T-helper 1 cell (primary cell): Measurements from ENCODE around the gene SQSTM1.
A peak's percentile ranks its signal among the peaks of the same experiment; 100 is the strongest.

Source experiments
- DNase-seq, 5 donors: peaks; one replicate each; pipeline ENCODE4 v3.0.0-alpha.2; 2012 to 2020

SQSTM1 gene

DNA sequence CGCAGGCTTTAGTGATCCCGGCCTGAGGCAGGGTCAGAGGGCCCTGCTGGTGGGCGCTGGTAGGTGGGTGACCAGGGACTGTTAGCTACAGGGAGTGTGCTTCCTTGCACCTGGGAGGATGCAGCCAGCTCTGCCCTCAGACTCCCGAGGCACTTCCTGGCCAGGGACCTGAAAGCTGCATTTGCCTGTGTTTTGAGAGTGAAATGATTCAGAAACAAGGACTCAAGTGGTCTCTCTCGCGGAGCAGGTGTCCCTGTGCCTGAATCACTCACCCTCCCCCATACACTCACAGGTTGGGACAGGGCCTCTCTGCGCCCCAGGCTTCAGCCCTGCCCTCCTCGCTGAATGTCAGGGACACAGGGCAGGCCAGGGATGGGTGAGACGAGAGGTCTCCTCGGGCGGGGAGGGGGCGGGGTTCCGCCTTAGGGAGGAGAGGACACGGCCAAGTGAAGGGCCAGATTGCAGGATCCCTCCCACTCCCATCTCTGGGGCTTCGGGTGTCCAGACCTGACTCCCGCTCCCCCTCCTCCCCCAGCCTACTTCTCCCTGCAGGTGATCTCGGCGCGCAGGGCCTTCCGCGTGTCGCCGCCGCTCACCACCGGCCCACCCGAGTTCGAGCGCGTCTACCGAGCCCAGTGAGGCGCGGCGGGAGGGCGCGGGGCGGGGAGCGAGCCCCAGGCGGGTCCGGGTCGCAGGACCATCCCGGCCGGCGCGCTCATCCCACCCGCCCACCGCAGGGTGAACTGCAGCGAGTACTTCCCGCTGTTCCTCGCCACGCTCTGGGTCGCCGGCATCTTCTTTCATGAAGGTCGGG is 25.4 kb upstream of the SQSTM1 start:
- DNase-seq: no peak

DNA sequence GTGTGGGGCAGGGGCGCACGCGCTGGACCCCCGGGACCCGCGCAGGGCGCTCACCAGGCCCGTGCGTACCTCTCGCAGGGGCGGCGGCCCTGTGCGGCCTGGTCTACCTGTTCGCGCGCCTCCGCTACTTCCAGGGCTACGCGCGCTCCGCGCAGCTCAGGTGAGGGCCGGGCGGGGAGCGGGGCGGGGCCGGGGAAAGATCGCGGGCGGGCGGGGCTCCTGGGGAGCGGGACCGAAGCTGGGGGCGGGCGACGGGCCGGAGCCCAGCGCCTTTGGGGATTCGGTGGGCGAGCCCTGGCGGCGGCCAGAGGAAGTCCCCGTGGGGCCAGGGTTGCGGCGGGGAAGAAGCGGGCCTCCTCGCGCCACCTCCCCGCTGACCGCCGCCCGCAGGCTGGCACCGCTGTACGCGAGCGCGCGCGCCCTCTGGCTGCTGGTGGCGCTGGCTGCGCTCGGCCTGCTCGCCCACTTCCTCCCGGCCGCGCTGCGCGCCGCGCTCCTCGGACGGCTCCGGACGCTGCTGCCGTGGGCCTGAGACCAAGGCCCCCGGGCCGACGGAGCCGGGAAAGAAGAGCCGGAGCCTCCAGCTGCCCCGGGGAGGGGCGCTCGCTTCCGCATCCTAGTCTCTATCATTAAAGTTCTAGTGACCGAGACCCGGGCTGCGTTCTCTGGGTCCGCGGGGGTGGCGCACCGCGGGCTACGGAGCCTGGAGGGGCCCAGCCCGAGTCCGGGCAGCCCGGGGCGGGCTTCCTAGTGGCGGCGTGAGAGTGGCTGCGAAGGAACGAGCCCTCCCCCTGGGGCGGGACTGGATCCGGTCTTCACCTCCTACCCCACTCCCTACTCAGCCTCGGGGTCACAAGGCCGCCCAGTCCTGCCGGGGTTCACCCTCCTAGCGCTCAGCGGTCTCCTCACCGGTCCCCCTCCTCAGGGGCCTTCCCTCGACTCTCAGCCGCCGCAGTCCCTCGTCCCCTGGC is 24.6 kb upstream of the SQSTM1 start:
- peak; percentile 47 to 66 (median 59) for DNase-seq

GRCh38 chr5:179796877-179797608 is 23.7 kb upstream of the SQSTM1 start:
- DNase-seq: no peak

GRCh38 chr5:179797741-179798140 is 23.0 kb upstream of the SQSTM1 start:
- no peak for DNase-seq

GRCh38 chr5:179798144-179798770 is 22.4 kb upstream of the SQSTM1 start:
- no peak for DNase-seq

GRCh38 chr5:179798771-179799643 is 21.7 kb upstream of the SQSTM1 start:
- no peak for DNase-seq

DNA sequence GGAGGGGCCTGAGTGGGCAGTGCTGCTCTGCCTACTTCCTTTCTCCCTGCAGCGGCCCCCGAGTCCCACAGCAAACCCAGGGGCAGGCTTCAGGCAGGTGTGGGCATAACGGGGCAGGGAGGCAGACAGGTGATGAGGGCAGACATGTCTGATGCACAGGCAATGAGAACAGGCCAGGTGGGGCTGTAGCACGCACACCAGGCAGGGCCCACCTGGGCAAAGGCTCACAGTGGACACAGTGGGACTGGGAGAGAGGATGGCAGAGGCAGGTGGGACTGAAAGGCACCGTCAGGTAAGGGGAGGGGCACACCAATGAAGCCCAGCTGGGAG is 21.1 kb upstream of the SQSTM1 start:
- DNase-seq: no peak

- no peak for DNase-seq
These were observed 20.5 kb upstream of the SQSTM1 start for GRCh38 chr5:179800071-179800695.

GRCh38 chr5:179800696-179801201 is 20.0 kb upstream of the SQSTM1 start:
- DNase-seq: no peak

DNA sequence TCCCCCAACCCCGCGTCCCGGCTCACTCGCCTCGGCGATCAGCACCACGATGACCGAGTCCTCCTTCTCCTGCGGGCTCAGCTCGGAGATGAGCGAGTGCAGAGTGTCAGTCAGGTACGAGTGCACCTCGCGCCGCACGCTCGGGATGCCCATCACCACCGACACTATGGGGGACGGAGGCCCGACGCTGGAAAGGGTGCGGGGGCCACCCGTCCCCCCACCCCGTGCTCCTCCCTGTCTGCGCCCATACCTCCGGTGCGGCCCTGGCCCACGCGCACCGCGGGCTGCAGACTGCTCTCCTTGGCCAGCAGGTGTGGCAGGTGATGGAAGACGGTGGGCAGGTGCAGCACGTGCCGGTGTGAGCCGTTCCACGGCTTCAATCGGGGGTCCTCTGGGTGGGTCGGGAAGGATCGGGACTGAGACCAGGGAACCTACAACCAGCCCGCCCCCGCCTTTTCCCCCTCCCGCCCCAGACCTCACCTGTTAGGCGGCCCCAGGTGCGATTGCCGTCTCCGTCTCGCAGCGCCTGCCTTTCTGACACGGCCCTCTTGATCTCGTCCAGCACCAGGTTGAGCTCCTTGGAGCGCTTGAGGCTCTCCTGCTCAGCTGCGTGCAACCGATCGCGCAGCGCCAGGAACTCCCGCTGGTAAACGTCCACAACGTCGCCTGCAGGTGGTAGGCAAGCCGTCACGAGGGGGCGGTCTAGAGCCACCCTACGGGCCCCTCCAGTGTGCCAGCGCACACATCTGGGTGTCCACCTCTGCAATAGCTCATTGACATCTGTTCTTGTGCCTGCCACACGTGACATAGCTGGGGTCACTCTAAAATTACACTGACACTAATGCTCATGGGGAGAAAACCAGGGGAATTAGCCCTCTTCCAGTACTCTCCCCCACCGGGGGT is 19.1 kb upstream of the SQSTM1 start:
- peak; percentile 50 to 77 (median 69) for DNase-seq

GRCh38 chr5:179802207-179802883 is 18.4 kb upstream of the SQSTM1 start:
- DNase-seq: no peak

GRCh38 chr5:179802950-179803562 is 17.6 kb upstream of the SQSTM1 start:
- DNase-seq: no peak

- DNase-seq: no peak
These were observed 16.8 kb upstream of the SQSTM1 start for GRCh38 chr5:179803651-179804554.

GRCh38 chr5:179804555-179804947 is 16.2 kb upstream of the SQSTM1 start:
- DNase-seq: no peak

GRCh38 chr5:179805070-179805528 is 15.6 kb upstream of the SQSTM1 start:
- DNase-seq: no peak

DNA sequence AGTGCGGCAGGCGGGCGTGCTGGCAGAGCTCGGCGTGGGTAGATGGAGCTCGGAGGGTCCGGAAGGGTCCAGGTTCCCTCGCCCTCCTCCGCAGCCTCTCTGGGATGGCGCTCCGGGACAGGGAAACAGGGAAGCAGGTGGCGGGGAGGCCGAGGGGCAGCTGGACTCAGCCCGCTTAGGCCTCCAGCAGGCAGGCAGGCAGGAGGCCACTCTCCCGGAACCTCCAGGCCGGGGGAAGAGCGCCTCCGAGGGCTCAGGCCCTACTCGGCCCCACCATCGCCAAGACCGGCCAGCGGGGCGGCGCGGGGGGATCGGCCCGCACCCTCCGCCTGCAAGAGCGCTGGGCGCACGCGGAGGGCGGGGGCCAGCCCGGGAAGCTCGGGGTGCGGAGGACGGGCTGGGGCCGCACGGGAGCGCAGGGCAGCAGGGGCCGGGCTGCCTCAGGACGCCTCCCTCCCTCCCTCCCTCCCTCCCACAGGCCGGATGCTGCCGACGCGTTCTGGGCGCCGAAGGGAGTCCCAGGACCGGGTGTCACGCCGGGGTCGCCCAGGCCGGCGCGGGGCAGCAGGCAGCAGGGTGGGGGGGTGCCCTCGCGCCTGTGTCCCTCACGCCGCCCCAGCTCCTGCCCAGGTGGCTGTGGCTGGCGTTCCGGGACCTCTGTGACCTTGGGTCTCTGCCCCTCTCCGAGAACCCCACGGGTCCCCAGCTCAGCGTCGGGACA is 15.0 kb upstream of the SQSTM1 start:
- DNase-seq: peak in 1 of 5 donors; percentile 75
